Activated CD4-positive, CD25-positive, alpha-beta regulatory T cell treated with anti-CD3 and anti-CD28 coated beads, Interleukin-2, amount 50 U/mL, for 24 hours (primary cell): ENCODE measurements around the gene RPS6KA1.
"Not testable (repeated sequence)": the region's sequence is repeated elsewhere in the genome, so short reads cannot be mapped to it uniquely, and the experiment has no call there.

Experiments used
- ATAC-seq, 2 donors: fragments of 150-1000 bp; cut with Tn5 transposase; one replicate each; pipeline ENCODE4 v1.10.0; 2021; ENCODE audit warnings: mild to moderate bottlenecking in 1 of 2, moderate library complexity in 1 of 2

RPS6KA1 gene

DNA sequence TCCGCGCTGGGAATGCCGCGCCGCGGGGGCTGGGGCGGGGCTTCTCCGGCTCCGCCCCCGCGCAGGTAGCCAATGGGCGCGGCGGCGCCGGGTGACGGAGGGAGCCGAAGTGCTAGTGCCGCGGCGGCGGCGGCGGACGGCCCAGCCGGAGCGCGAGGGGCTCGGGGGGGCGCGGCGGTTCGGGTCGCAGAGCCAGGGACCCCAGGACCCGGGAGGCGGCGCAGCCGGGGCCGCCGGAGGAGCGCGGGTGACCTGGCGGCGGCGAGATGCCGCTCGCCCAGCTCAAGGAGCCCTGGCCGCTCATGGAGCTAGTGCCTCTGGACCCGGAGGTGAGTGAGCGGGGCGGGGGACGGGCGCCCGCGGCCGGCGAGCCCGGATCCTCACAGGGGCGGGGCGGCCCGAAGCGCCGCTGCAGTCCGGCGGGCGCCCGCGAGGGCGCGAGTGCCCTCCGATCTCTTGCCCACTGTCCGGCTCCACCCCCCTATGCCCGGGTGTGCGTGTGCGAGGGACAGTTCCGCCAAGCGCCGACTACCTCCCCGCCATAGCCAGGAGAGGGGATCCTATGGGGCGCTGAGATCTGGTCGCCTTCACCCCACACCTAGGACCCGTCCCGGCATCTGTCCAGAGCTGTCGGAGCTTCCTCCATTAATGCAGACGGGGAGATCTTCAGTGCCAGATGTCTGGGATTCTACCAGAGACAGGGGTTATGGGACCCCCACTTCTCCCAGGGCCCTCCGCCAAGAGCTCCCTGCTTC is at the start of gene RPS6KA1:
Gene RPS6KA1, plus strand, starts transcription at position 107 of the 755 bp plus-strand sequence. Its CDS starts 160 bp downstream, at position 267.
- ATAC-seq = peak; percentile 89 to 92

DNA sequence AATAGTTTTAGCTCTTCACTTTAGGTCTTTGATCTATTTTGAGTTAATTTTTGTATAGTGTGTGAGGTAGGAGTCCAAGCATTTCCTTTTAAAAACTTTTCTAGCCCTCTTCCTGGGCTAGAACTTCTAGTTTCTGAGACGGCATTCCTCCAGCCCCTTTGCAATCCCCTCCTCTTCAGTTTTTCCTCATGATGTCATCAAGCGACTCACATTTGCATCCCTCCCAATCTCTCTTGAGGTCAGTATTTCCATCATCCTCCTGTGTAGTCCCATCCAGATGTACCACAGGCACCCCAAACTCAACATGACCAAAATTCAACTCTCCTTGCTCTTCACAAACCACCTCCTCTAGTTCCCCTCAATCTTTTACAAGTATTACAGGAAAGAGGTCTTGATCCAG is 46.6 kb upstream of the RPS6KA1 start:
- no peak for ATAC-seq

DNA sequence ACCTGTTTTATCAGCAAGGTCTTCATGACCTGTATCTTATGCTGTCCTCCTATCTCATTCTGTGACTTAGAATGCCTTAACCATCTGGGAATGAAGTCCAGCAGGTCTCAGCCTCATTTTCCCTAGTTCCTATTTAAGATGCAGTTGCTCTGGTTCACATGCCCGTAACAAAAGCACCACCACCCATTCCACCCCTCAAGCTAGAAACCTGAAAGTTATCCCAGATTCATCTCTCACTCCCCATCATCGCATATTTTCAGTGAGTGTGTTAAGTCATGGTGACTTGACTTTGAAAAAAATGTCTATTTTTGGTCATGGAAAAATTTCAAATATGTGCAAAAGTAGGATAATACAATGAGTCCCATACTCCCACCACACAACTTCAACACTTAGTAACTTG is 45.6 kb upstream of the RPS6KA1 start:
- ATAC-seq = no peak

DNA sequence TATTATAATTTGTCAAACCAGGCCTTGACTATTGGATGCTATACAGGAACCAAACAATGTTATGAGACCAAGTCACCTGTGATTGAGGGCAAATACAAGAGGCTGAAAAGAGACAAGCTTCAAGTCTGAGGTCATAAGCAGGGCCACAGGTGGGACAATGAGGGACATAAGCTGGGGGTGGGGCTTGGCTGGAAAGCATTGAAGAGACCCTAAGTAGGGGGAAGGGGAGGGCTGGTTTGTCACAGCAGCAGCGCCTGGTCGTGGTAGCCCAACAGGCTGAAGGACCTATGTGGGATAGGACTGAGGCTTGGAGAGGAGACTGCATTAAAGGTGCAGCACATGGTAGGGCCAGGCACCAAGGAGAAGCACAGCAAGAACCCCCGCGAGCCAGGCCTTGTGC is 39.4 kb upstream of the RPS6KA1 start:
- ATAC-seq = no peak

DNA sequence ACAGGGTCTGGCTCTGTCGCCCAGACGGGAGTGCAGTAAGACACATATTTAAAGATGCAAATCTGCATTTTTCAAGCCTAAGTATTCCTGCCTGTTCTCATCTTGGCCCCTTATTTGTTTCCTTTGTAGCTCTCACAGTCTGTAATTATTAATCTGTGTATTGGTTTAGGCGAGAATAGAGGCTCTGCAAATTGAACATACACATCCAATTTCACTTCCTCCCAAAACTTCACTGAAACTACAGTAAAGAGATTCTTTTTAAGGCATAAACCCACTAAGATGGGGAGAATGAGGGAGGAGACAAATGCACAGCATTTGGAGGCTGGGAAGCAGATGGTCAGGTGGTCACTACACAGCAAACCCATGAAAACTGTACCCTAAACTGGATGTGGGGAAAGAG is 36.3 kb upstream of the RPS6KA1 start:
- ATAC-seq = no peak

DNA sequence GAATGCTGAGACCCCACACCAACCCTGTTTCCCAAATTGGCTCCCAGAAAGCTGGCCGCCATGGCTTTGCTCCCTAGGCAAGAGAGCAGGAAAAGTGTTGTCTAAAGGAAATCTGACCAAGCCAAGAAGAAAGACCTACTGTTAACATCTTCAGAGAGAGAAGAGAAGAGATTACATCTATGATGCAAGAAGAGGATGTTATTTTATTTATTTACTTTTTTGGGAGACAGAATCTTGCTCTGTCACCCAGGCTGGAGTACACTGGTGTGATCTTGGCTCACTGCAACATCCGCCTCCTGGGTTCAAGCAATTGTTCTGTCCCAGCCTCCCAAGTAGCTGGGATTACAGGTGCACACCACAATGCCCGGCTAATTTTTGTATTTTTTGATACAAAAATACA is 35.6 kb upstream of the RPS6KA1 start:
- no peak for ATAC-seq

DNA sequence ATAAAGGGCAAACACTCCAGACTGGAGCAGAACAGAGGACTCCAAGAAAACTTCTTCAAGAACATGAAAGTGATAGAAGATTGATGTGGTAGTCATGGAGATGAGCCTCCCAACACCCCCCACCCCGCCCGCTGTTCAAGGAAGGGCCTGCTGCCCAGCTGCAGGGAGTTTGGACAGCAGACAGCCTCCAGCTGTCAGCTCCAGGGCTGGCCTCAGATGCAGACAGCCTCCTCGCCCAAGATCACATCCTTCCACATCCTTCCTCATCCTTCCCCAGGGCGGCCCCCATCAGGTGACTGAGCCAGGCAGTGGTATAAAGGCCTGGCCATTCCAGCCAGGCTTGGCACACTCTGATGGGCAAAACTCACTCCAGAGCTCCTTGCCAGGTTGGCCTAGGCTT is 32.7 kb upstream of the RPS6KA1 start:
- ATAC-seq = no peak

DNA sequence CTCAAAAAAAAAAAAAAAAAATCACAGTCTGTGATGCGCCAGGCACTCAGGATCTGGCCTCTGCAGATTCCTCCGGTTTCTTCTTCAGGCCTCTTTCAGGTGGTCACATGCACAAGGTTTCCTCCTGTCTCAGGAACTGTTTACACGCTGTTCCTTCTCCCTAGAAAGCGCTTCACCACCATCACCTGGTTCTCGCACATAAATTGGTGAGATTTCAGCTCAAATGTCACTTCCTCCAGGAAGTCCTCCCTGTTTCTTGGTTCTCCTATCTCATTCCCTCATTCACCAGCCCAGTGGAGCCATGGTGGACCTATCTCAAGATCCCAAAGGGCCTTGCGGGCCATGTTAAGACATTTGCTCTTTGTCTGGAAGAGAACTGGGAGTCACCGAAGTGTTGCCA is 30.7 kb upstream of the RPS6KA1 start:
- ATAC-seq = no peak

DNA sequence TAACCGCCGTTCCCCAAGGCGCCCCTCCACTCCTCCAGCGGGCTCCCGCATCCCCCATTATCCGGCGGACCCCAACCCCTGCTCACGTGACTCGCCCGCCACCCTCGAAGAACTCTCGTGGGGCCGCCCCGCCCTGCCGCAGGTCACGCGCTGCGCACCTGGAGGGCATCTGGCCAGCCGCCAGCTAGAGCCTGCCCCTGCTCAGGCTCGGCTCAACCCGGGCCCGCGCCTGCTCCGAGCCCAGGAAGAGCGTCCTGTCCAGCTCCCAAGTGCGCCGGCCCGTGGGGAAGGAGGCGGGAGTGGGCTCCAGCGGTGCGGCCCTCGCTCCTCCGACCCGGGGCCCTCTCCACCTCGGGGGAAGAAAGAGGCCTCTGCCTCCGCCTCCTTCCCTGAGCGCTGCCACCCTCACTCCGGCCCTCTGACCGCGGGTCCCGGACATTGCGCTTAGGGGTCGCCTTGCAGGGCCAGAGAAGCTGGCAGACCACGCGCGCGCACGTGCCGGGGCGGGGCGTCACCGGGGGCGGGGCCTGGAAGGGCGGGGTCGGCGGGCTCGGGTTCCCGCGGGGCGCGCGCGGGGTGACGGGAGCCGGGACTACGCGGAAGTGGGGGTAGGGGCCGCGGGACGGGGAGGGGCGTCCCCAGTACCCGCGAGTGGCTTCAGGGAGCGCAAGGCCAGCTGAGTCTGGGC is 28.9 kb upstream of the RPS6KA1 start:
- peak; percentile 76 to 77 for ATAC-seq

DNA sequence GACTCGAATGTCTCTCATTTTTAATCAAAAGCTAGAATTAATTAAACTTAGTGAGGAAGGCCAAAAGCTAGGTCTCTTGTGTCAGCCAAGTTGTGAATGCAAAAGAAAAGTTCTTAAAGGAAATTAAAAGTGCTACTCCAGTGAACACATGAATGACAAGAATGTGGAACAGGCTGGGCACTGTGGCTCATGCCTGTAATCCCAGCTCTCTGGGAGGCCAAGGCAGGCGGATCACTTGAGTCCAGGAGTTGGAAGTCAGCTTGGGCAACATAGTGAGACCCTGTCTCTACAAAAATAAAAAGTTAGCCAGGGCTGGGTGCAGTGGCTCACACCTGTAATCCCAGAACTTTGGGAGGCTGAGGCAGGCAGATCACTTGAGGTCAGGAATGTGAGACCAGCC is 18.9 kb upstream of the RPS6KA1 start:
- not testable (repeated sequence) for ATAC-seq

DNA sequence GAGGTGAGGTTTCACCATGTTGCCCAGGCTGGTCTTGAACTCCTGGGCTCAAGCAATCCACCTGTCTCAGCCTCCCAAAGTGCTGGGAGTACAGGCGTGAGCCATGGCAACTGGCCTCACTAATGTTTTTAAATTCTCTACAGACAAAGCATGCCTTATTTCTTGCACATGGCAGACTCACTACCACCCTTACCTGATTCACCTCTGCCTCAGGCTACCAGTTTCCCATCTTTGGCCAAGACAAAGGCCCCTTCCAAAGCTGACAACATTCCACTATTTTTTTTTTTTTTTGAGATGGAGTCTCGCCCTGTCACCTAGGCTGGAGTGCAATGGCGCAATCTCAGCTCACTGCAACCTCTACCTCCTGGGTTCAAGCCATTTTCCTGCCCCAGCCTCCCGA is 13.7 kb upstream of the RPS6KA1 start:
- not testable (repeated sequence) for ATAC-seq

DNA sequence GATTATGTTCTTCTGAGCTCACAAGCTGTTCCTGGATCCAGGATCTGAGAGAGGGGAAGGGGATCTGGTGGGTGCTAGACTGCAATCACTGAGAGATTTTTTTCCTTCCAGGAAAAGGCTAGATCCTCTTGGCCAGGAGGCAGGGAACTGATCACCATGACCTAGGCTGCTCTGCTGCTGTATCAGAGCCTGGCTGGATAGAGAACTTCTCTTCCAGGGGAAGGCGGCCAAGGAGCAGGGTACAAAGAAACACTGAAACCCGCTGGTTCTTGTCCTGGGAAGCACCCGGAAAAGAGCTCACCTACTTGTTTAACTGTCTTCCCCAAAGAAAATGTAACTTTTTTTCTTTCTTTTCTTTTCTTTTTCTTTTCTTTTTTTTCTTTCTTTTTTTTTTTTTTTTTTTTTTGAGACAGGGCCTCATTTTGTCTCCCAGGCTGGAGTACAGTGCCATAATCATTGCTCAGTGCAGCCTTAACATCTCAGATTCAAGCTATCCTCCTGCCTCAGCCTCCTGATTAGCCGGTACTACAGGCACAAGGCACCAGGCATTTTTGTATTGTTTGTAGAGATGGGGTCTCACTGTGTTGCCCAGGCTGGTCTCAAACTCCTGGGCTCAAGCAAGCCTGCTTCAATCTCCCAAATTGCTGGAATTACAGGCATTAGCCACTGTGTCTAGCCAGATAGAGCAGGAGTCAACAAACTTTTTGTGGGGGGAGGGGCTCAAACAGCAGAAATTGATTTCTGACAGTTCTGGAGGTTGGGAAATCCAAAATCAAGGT is 12.4 kb upstream of the RPS6KA1 start:
- ATAC-seq = no peak

DNA sequence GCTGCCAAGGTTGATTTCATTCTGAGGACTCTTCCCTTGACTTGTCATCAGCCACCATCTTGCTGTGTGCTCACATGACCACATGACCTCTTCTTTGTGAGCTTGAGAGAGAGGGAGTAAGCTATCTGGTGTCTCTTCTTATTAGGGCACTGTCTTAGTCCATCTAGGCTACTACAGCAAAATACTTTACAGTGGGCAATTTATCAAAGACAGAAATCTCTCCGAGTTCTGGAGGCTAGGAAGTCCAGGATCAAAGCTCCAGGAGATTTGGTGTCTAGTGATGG is 11.9 kb upstream of the RPS6KA1 start:
- no peak for ATAC-seq

DNA sequence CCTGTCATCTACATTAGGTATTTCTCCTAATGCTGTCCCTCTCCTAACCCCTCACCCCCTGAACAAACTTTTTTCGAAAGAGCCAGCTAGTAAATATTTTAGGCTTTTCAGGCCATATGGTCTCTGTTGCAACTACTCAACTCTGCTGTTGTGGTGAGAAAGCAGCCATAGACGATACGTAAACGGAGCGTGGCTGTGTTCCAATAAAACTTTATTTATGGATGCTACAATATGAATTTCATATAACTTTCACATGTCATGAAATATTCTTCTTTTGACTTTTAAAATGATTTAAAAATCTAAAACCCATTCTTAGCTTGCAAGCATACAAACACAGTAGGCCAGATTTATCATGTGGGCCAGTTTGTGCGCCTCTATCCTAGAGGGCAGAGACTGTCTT is 11.2 kb upstream of the RPS6KA1 start:
- no peak for ATAC-seq

DNA sequence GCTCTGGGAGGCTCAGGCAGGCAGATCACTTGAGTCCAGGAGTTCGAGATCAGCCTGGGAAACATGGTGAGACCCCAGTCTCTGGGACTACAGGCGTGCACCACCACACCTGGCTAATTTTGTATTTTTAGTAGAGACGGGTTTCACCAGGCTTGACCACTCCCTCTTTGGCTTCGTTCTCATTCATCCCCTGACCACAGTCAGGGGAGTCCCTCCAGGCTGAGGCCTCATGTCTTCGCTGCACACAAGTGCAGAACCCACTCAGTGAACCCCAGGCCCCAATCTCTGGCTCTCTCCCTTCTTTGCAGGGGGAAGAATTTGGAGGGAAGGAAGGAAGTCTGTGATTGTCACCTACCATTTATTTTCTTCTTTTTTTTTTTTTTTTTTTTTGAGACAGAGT is 9.2 kb upstream of the RPS6KA1 start:
- ATAC-seq = no peak

DNA sequence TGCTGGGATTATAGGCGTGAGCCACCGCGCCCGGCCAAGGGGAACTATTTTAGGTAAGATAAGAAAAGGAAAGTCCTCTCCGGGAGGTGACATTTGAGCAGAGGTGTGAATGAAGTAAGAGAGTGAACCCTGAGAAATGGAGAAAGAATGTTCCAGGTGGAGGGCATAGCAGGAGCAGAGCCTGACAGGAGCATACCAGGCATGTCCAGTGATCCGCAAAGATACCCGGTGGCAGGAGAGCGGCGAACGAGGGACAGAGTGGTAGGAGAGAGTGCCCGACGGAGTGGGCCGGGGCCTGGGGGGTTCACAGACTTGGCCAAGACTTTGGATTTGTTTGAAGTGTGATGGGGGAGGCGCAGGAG is 7.9 kb upstream of the RPS6KA1 start:
- no peak for ATAC-seq

DNA sequence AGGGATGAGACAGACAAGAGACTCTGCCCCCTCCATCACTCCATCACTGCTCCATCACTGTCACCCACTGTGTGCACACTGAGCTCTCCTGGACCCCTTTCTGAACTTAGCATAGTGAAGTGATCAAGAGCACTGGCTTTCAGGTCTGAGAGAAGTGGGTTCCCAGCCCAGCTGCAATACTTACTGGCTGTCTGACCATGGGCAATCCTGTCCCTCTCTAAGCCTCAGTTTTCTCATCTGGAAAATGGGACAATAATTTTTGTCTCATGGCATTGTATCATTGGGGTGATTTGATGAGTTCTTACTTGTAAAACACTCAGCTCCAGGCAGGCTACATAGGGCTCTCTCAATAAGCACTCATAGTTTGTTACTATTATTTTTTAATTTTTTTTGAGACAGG is 7.5 kb upstream of the RPS6KA1 start:
- no peak for ATAC-seq

DNA sequence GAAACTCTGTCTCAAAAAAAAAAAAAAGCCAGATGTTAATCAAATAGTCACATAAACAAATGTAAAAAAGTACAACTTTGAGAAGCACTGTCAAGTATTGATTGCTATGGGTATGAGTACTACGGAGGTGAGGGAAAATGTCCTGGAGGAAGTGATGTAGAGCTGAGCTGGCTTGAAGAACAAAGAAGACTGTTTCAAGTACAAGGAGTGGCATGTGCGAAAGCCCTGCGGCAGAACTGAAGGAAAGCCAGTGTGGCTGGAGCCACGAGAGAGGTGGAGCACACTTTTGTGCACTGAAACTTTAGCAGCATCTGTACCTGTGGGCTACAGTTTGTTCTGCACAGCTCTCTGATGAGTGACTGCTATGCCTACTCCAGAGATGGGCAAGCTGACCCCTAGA is 5.4 kb upstream of the RPS6KA1 start:
- no peak for ATAC-seq

DNA sequence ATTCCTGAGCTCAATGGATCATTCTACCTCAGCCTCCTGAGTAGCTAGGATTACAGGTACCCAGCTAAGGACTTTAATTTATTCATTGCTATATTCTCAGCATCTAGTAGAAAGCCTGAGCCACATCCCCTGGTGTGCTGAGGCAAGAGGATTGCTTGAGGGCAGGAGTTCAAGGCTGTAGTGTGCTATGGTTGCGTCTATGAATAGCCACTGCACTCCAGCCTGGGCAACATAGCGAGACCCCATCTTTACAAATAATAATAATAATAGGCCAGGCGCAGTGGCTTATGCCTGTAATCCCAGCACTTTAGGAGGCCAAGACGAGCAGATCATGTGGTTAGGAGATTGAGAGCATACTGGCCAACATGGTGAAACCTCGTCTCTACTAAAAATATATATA is 3.3 kb upstream of the RPS6KA1 start:
- no peak for ATAC-seq

DNA sequence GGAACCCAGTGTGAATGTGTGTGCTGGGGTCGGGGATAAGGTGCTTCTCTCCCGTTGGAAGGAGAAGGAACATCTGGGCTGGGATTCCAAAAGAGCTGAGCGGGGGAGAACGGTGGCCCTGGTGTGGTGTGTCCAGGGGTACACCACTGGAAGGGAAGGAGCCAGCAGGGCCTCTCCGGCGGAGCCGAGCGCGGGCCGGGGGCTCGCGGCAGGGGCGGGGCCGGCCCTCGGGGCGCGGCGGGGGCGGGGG is 231 bp upstream of the RPS6KA1 start:
- peak in 1 of 2 donors; percentile 52 for ATAC-seq

DNA sequence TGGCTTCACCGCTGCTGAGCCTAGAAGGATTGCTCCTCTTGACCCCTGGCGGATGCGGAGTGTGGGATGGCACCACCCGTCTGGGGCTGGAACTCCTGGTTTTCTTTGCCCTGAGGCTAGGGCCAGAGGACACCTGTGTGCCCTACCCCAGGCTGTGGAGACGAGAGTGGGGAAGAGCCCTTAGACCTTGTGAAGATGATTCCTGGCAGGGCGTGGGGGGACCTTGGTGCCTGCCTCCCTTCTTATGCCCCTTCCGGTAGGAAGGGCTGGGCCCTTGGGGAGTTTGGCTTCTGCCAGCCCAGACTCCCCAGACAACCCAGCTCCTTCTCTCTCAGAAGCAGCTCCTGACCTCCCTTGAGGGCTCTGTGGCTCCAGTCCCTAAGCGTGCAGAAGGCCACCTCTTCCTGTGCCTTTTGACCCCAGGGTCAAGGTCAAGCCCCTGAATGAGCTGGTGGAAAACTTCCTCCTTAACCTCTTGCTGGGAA is 891 bp downstream of the RPS6KA1 start:
- ATAC-seq = no peak

DNA sequence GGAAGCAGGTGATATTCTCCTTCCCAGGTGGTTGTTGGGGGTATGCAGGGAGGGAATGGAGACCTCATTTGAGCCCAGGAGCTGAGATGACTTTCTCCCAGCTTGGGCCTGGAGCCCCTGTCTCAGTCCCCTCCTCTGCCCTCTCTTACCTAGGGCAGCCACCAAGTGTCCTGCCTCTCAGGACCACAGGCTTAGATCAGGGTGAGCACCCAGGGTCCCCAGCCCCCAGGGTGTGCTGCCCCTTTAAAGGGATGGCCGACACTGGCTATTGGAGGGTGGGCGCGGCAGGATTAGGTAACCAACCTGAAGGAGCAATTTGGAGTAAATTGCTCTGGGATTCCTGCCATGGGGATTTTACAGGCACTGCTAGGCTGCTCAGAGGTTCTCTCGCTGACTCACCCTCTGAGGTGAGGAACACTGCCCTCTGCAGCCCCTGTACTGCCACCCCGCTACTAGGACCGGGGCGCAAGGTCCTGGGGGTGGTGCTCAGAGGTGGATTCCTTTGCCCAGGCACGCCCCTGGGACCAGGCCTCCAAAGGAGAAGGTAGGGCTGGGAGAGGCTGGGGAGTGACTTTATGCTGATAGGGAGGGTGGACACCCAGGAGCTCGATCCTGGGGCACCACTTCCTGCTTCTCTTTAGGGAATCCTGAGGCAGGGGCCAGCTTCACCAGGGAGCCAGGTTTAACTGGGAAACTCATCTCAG is 1.5 kb downstream of the RPS6KA1 start:
- no peak for ATAC-seq

DNA sequence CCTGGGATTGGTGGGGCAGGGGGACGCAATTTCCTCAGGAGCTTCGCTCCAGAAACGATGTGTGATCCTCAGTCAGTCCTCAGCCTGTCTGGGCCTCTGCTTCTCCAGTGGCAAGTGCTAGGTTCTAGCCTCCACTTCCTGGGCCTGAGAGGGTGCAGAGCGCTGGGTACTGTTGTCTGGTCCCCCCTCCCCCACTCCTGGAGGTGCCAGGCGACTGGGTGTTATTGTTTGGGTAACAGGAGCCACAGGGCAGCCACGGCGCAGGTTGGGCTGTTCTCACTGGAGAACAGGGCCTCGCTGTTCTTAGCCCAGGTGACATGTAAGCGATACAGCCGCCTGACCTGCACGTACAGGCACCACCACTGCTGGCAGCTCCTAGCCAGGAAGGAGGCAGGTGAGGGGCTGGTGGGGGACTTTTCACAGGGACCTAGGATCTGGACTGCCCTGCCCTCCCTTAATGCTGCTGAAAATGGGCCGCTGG is 2.1 kb downstream of the RPS6KA1 start:
- ATAC-seq = no peak
